ENCODE data around the gene TSC2.

The TSC2 gene

DNA sequence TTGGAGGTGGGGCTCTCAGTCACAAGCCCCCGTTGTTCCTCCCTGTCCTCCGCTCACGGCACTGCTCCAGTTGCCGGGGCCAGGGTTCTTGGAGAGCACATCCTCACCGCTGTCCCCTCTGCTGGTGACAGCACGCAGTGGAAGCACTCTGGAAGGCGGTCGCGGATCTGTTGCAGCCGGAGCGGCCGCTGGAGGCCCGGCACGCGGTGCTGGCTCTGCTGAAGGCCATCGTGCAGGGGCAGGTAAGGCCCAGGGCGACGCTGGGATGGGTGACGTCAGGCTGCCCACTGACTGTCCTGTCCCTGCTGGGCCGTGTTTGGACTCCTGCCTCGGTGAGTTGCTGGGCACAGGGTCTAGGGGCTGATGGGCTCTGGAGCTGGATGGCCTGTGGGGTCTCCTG, 5.4 kb downstream of the TSC2 start:
- no peak overlapping the region for H3K27ac ChIP-seq
- TF ChIP-seq, protein P1, sequence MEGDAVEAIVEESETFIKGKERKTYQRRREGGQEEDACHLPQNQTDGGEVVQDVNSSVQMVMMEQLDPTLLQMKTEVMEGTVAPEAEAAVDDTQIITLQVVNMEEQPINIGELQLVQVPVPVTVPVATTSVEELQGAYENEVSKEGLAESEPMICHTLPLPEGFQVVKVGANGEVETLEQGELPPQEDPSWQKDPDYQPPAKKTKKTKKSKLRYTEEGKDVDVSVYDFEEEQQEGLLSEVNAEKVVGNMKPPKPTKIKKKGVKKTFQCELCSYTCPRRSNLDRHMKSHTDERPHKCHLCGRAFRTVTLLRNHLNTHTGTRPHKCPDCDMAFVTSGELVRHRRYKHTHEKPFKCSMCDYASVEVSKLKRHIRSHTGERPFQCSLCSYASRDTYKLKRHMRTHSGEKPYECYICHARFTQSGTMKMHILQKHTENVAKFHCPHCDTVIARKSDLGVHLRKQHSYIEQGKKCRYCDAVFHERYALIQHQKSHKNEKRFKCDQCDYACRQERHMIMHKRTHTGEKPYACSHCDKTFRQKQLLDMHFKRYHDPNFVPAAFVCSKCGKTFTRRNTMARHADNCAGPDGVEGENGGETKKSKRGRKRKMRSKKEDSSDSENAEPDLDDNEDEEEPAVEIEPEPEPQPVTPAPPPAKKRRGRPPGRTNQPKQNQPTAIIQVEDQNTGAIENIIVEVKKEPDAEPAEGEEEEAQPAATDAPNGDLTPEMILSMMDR (conservative IDR thresholded peaks at IDR 0.05): no peak
- TF ChIP-seq ZFX (IDR thresholded peaks at IDR 0.05): no peak

DNA sequence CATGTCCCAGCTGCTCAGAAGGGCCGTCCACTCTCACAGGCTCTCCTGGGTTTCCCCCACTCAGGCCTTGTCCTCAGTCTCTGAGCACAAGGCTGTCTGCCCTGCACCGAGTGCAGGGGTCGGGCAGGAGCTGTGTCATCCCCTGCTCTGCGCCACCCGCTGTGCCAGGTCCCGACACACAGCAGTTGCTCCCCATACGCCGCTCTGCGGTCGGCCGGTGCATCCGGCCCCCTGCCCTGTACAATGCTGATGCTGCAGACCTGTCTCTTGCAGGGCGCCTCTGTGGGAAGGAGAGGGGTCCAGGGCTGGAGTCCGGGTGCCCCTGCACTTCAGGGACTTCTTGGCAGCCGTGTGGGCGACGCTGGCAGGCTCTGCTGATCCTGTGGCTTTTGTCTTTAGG, 6.1 kb downstream of the TSC2 start:
- H3K27ac ChIP-seq: peak overlapping the region; percentile 58; the same call in 1 of the 2 replicates
- TF ChIP-seq ZFX (IDR thresholded peaks at IDR 0.05): no peak
- TF ChIP-seq, protein P1 (conservative IDR thresholded peaks at IDR 0.05): no peak

DNA sequence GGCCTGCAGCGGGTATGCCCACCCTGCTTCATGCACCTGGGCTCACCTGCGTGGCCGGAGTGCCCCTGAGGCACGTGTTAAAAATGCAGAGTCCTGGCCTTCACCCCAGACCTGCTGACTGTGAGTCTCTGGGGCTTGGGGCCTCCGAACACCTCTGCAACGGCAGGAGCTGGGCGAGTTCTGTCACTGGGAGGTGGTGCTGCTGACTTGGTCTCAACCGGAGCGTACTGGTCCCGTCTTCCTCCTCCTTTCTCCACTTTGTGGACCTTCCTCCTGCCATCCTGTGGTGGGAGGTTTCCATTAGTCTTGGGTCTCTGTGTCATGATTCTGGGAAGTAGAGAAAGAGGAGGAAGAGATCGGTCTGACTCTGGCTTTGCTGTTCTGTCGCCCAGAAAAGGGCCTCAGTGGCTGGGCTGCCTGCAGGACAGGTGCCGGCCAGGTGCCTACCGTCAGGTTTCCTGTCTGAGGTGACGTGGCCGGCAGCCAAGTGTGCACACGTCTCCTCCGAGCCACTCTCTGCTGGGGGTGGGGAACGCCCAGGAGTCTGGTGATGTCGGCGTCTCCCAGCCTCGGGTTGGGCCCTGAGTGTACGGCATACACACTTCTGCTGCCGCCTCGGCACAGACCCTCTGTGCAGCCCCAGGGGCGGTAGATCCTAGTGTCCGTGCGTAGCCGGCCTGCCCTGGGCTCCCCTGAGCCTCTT, 6.9 kb downstream of the TSC2 start:
- peak overlapping the region; percentile 58 for H3K27ac ChIP-seq
- TF ChIP-seq, protein P1 (conservative IDR thresholded peaks at IDR 0.05): no peak
- TF ChIP-seq ZFX (IDR thresholded peaks at IDR 0.05): no peak

DNA sequence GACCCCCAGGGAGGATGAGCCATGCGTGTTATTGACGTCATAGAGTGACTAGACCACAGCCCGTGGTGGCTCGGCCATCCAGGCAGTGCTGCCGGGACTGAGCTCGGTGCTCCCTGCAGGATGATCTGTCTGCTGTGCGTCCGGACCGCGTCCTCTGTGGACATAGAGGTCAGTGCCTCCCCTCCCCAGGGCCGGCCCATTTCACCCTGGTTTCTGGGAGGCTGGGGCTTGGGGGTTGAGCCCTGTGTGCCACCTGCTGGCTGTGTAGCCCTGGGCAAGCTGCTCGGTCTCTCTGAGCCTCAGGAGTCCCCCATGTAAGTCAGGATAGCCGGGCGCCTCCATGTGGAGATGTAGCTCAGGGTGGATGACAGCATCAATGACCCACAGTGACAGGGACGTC, 8.3 kb downstream of the TSC2 start:
- TF ChIP-seq, protein P1 (conservative IDR thresholded peaks at IDR 0.05): no peak
- TF ChIP-seq ZFX (IDR thresholded peaks at IDR 0.05): no peak
- no peak overlapping the region for H3K27ac ChIP-seq

DNA sequence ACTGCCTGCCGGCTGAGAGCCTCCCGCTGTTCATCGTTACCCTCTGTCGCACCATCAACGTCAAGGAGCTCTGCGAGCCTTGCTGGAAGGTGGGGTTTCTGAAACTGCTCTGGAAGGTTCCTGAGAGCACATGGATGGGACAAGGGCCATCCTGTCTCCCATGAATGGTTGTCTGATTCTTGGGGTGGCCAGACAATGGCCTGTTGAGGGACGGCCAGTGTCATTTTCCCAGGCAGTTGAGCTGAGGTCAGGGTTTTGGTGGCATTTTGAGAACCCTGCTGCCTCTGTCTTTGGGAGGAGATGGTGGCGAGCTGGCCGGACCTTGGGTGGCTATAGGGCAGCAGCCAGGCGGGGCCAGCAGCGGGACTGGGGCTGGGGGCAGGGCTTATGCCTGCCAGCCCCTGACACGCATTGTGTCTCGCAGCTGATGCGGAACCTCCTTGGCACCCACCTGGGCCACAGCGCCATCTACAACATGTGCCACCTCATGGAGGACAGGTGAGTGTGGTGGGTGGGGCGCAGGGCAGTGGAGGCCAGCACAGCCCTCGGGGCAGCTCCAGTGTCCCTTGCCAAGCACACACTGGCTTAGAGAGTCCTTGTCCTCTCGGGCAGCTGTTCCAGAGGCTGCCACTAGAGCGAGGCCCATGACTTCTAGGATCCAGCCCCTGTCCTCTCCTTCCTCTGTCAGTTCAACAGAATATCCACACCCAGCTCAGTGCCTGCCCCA, 9.1 kb downstream of the TSC2 start:
- H3K27ac ChIP-seq: no peak overlapping the region
- no peak for TF ChIP-seq ZFX (IDR thresholded peaks at IDR 0.05)
- TF ChIP-seq, protein P1 (conservative IDR thresholded peaks at IDR 0.05): no peak

DNA sequence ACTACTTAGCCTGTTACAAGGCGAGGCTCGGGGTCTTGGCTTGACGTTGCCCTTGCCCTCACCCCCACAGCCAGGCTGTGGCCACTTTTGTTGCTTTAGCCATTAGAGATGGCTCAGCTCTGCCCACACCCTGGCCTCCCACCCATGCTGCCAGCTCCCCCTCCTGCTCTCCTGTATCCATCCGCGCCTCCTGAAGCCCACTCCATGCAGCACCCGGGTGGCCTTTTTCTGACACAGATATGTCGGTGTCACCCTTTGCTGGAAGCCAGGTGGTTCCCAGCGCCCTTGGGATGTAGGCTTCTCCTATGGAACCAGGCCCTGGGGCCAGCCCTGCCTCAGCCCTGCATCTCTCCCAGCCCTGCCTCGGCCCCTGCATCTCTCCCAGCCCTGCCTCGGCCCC, 9.7 kb downstream of the TSC2 start:
- no peak for TF ChIP-seq ZFX (IDR thresholded peaks at IDR 0.05)
- TF ChIP-seq, protein P1 (conservative IDR thresholded peaks at IDR 0.05): no peak
- H3K27ac ChIP-seq: no peak overlapping the region

DNA sequence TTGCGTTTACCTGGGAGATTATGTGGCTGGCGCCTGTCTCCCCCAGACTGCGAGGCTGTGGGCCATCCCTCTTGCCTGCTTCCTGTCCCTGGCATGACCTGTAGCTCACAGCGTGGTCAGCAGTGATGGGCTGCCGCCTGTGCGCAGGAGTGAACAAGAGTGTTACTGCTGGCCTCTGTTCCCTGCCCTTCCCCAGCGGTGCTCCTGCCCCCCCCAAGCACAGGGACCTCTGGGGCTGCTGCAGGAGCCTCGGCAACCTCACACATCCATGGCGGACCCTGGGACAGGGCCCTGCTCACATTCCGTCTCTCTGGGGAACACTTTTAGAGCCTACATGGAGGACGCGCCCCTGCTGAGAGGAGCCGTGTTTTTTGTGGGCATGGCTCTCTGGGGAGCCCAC, 10.6 kb downstream of the TSC2 start:
- H3K27ac ChIP-seq: no peak overlapping the region
- TF ChIP-seq, protein P1 (conservative IDR thresholded peaks at IDR 0.05): no peak
- no peak for TF ChIP-seq ZFX (IDR thresholded peaks at IDR 0.05)
